HG03103 (cell line): ENCODE data around the gene LRRK2.
"Not testable (repeated sequence)": the region's sequence is repeated elsewhere in the genome, so short reads cannot be mapped to it uniquely, and the experiment has no call there.

Experiments used
- ATAC-seq: cut with Tn5 transposase; IDR thresholded peaks from one replicate; pipeline ENCODE4 v1.9.1; 2021; ENCODE audit warnings: low read depth; ENCODE audit not compliant: unreplicated experiment

LRRK2 gene

GRCh38 chr12:40382217-40382616 is 157.4 kb downstream of the LRRK2 start:
- no peak for ATAC-seq

- not testable (repeated sequence) for ATAC-seq
Observed at GRCh38 chr12:40387279-40387678, 162.5 kb downstream of the LRRK2 start.

GRCh38 chr12:40390980-40391379 is 166.2 kb downstream of the LRRK2 start:
- ATAC-seq: no peak

- ATAC-seq: no peak
Observed at GRCh38 chr12:40393026-40393425, 168.2 kb downstream of the LRRK2 start.

GRCh38 chr12:40399656-40400055 is 174.9 kb downstream of the LRRK2 start:
- no peak for ATAC-seq

- ATAC-seq: no peak
Observed at GRCh38 chr12:40405419-40405818, 180.6 kb downstream of the LRRK2 start.
